Measurements from ENCODE around the gene TEX28. TPM values are rescaled to one million over a fixed set of nuclear protein-coding genes. Genes with fewer than 3 reads are reported as not detected.

The TEX28 gene
- total RNA-seq, 1 experiment from 2014 or later: not detected

- CTCF ChIA-PET: no interaction called here
- BruUV-seq (replicated peaks): no TSS peak
Measured at GRCh38 chrX:154333837-154334271, 38.9 kb upstream of the TEX28 start.

GRCh38 chrX:154333116-154333515, 38.2 kb upstream of the TEX28 start:
- Mint-ChIP-seq H3K36me3 (ENCODE audit: insufficient read depth, unreplicated experiment) (no peaks in the 10 kb centered on the region), H3K27ac (ENCODE audit: unreplicated experiment) (no peak overlapping the region), H3K4me1 (ENCODE audit: low read depth, unreplicated experiment) (no peaks in the 10 kb centered on the region), H3K4me3 (ENCODE audit: low read depth, unreplicated experiment) (no peak overlapping the region), H3K9me3 (ENCODE audit: low read depth, unreplicated experiment) (no peaks in the 10 kb centered on the region), H3K27me3 (ENCODE audit: unreplicated experiment) (peaks cover 23% of the 10 kb centered on the region)
- intact Hi-C loops (cut with micrococcal nuclease; ENCODE audit: unreplicated experiment): no loop called here
- CTCF ChIA-PET: no interaction called here
- no peak for TF ChIP-seq CTCF (IDR thresholded peaks at IDR 0.05; ENCODE audit: unreplicated experiment)
- BruUV-seq (replicated peaks): no TSS peak
- DNase-seq: no peak

More at GRCh38 chrX:154333837-154334271, 38.9 kb upstream of the TEX28 start:
- no peak for DNase-seq
- no peak for TF ChIP-seq CTCF (IDR thresholded peaks at IDR 0.05; ENCODE audit: unreplicated experiment)
- Mint-ChIP-seq H3K9me3 (ENCODE audit: low read depth, unreplicated experiment) (no peaks in the 10 kb centered on the region), H3K4me3 (ENCODE audit: low read depth, unreplicated experiment) (no peak overlapping the region), H3K36me3 (ENCODE audit: insufficient read depth, unreplicated experiment) (no peaks in the 10 kb centered on the region), H3K4me1 (ENCODE audit: low read depth, unreplicated experiment) (no peaks in the 10 kb centered on the region), H3K27me3 (ENCODE audit: unreplicated experiment) (peaks cover 16% of the 10 kb centered on the region), H3K27ac (ENCODE audit: unreplicated experiment) (no peak overlapping the region)
- intact Hi-C loops (cut with micrococcal nuclease; ENCODE audit: unreplicated experiment): no loop called here

GRCh38 chrX:154332561-154332960, 37.6 kb upstream of the TEX28 start:
- CTCF ChIA-PET: no interaction called here
- DNase-seq: no peak
- Mint-ChIP-seq H3K27ac (ENCODE audit: unreplicated experiment) (no peak overlapping the region), H3K4me1 (ENCODE audit: low read depth, unreplicated experiment) (no peaks in the 10 kb centered on the region), H3K4me3 (ENCODE audit: low read depth, unreplicated experiment) (no peak overlapping the region), H3K9me3 (ENCODE audit: low read depth, unreplicated experiment) (no peaks in the 10 kb centered on the region), H3K36me3 (ENCODE audit: insufficient read depth, unreplicated experiment) (no peaks in the 10 kb centered on the region), H3K27me3 (ENCODE audit: unreplicated experiment) (peaks cover 29% of the 10 kb centered on the region)
- intact Hi-C loops (cut with micrococcal nuclease; ENCODE audit: unreplicated experiment): no loop called here
- no TSS peak for BruUV-seq (replicated peaks)
- TF ChIP-seq CTCF (IDR thresholded peaks at IDR 0.05; ENCODE audit: unreplicated experiment): no peak

GRCh38 chrX:154329294-154329693, 34.4 kb upstream of the TEX28 start:
- Mint-ChIP-seq H3K27me3 (ENCODE audit: unreplicated experiment) (peaks cover 62% of the 10 kb centered on the region), H3K36me3 (ENCODE audit: insufficient read depth, unreplicated experiment) (no peaks in the 10 kb centered on the region), H3K9me3 (ENCODE audit: low read depth, unreplicated experiment) (no peaks in the 10 kb centered on the region), H3K4me1 (ENCODE audit: low read depth, unreplicated experiment) (no peaks in the 10 kb centered on the region), H3K27ac (ENCODE audit: unreplicated experiment) (no peak overlapping the region), H3K4me3 (ENCODE audit: low read depth, unreplicated experiment) (no peak overlapping the region)
- no peak for DNase-seq
- intact Hi-C loops (cut with micrococcal nuclease; ENCODE audit: unreplicated experiment): no loop called here
- TF ChIP-seq CTCF (IDR thresholded peaks at IDR 0.05; ENCODE audit: unreplicated experiment): no peak
- CTCF ChIA-PET: no interaction called here
- BruUV-seq (replicated peaks): no TSS peak

Measured in Calu3 (cell line).